Mesendoderm (in vitro differentiated cells): Measurements from ENCODE around the gene PMM1.

ENCODE experiments used
- DNase-seq: peaks from one replicate; pipeline ENCODE4 v3.0.0; 2013
- H2AK5ac ChIP-seq: 2 replicates; pipeline ENCODE4 v1.6.1; 2013; ENCODE audit warnings: low read length, inconsistent platforms
- H2BK120ac ChIP-seq: 2 replicates; pipeline ENCODE4 v1.6.1; 2013; ENCODE audit warnings: low read depth, mild to moderate bottlenecking, low read length, moderate library complexity, mixed read lengths
- H2BK15ac ChIP-seq: replicated peaks from 2 replicates; pipeline ENCODE4 v1.6.1; 2013; ENCODE audit warnings: low read depth, mild to moderate bottlenecking, moderate library complexity
- H2BK5ac ChIP-seq: 2 replicates; pipeline ENCODE4 v1.6.1; 2013; ENCODE audit warnings: low read length, inconsistent platforms
- H3K18ac ChIP-seq: 2 replicates; pipeline ENCODE4 v1.6.1; 2013; ENCODE audit warnings: mild to moderate bottlenecking, low read length, mixed read lengths
- H3K23ac ChIP-seq: one replicate; pipeline ENCODE4 v1.6.1; 2013; ENCODE audit warnings: low read length
- H3K27ac ChIP-seq: 2 replicates; pipeline ENCODE4 v1.5.1; 2013; ENCODE audit warnings: low read depth, mild to moderate bottlenecking, inconsistent platforms, low read length, moderate library complexity
- H3K27me3 ChIP-seq: 2 replicates; pipeline ENCODE4 v1.6.1; 2013; ENCODE audit warnings: low read length, control low read depth, mild to moderate bottlenecking, inconsistent platforms; ENCODE audit not compliant: insufficient read depth, poor library complexity
- H3K36me3 ChIP-seq: 2 replicates; pipeline ENCODE4 v1.6.1; 2013; ENCODE audit warnings: low read length, inconsistent platforms; ENCODE audit not compliant: control insufficient read depth, insufficient read depth
- H3K4ac ChIP-seq: one replicate; pipeline ENCODE4 v1.6.1; 2013; ENCODE audit warnings: low read depth, mild to moderate bottlenecking, low read length, moderate library complexity
- H3K4me1 ChIP-seq: 2 replicates; pipeline ENCODE4 v1.6.1; 2013; ENCODE audit warnings: low read depth, low read length, inconsistent platforms; ENCODE audit not compliant: control insufficient read depth
- H3K4me2 ChIP-seq: 2 replicates; pipeline ENCODE4 v1.6.1; 2013; ENCODE audit warnings: low read length
- H3K4me3 ChIP-seq: 2 replicates; pipeline ENCODE4 v1.5.1; 2013; ENCODE audit warnings: mild to moderate bottlenecking, low read length
- H3K56ac ChIP-seq: one replicate; pipeline ENCODE4 v1.6.1; 2013; ENCODE audit warnings: low read length
- H3K79me1 ChIP-seq: 2 replicates; pipeline ENCODE4 v1.6.1; 2013; ENCODE audit warnings: low read length, inconsistent platforms
- H3K79me2 ChIP-seq: 2 replicates; pipeline ENCODE4 v1.6.1; 2013; ENCODE audit warnings: mild to moderate bottlenecking, low read length; ENCODE audit not compliant: control insufficient read depth, insufficient read depth
- H3K9ac ChIP-seq: 2 replicates; pipeline ENCODE4 v1.6.1; 2013; ENCODE audit warnings: low read length, inconsistent platforms
- H4K5ac ChIP-seq: one replicate; pipeline ENCODE4 v1.6.1; 2013; ENCODE audit warnings: low read length
- H4K8ac ChIP-seq: one replicate; pipeline ENCODE4 v1.6.1; 2013; ENCODE audit warnings: low read depth, mild to moderate bottlenecking, control low read depth, low read length, moderate library complexity
- WGBS: extraction: QIAGEN DNeasy Blood & Tissue Kit; methylation state at CpG from one replicate; pipeline ENCODE4 v1.1.7; 2013; ENCODE audit warnings: low lambda C conversion rate, missing lambda C conversion rate; ENCODE audit not compliant: insufficient coverage; ENCODE audit errors: extremely low coverage; 5-methylcytosine and 5-hydroxymethylcytosine counted together

The PMM1 gene

GRCh38 chr22:41570221-41570620 lies 19.4 kb downstream of the PMM1 start:
- Histone ChIP-seq H2AK5ac (no peak overlapping the region), H3K79me1 (no peaks in the 10 kb centered on the region), H2BK5ac (no peak overlapping the region), H3K4ac (no peak overlapping the region), H3K79me2 (no peaks in the 10 kb centered on the region), H3K36me3 (no peaks in the 10 kb centered on the region), H4K5ac (no peak overlapping the region), H2BK120ac (no peak overlapping the region), H3K9ac (no peak overlapping the region), H3K4me2 (no peak overlapping the region), H3K27me3 (no peaks in the 10 kb centered on the region), H3K4me3 (no peak overlapping the region), H3K18ac (no peak overlapping the region), H3K4me1 (no peaks in the 10 kb centered on the region), H2BK15ac (no peak overlapping the region), H4K8ac (no peak overlapping the region), H3K56ac (no peak overlapping the region), H3K27ac (no peak overlapping the region), H3K23ac (no peak overlapping the region)
- DNase-seq, result no peak
- WGBS, result no CpG with 5 or more reads among the region's 3 CpGs

GRCh38 chr22:41568811-41569210 lies 20.8 kb downstream of the PMM1 start:
- Histone ChIP-seq H3K27ac (no peak overlapping the region), H3K4ac (no peak overlapping the region), H3K56ac (no peak overlapping the region), H3K4me3 (no peak overlapping the region), H2AK5ac (no peak overlapping the region), H2BK120ac (no peak overlapping the region), H3K79me1 (no peaks in the 10 kb centered on the region), H3K18ac (no peak overlapping the region), H3K4me1 (no peaks in the 10 kb centered on the region), H3K36me3 (no peaks in the 10 kb centered on the region), H4K8ac (no peak overlapping the region), H3K79me2 (no peaks in the 10 kb centered on the region), H2BK5ac (no peak overlapping the region), H4K5ac (no peak overlapping the region), H3K4me2 (no peak overlapping the region), H3K23ac (no peak overlapping the region), H3K9ac (no peak overlapping the region), H3K27me3 (no peaks in the 10 kb centered on the region), H2BK15ac (no peak overlapping the region)
- DNase-seq, result no peak
- no CpG with 5 or more reads among the region's 7 CpGs for WGBS

- no peak for DNase-seq
- no peaks in the 10 kb centered on the region for H3K36me3 ChIP-seq
- no peak overlapping the region for H2BK120ac ChIP-seq
- H3K4ac ChIP-seq, result no peak overlapping the region
- H2BK15ac ChIP-seq, result no peak overlapping the region
- H3K18ac ChIP-seq, result no peak overlapping the region
- no peak overlapping the region for H2AK5ac ChIP-seq
- H3K79me2 ChIP-seq, result no peaks in the 10 kb centered on the region
- no peak overlapping the region for H3K56ac ChIP-seq
- no peak overlapping the region for H4K8ac ChIP-seq
- H3K23ac ChIP-seq, result no peak overlapping the region
- H3K4me1 ChIP-seq, result no peaks in the 10 kb centered on the region
- H4K5ac ChIP-seq, result no peak overlapping the region
- no peak overlapping the region for H3K9ac ChIP-seq
- H3K4me3 ChIP-seq, result no peak overlapping the region
- H3K27ac ChIP-seq, result no peak overlapping the region
- H3K27me3 ChIP-seq, result no peaks in the 10 kb centered on the region
- no CpG with 5 or more reads among the region's 3 CpGs for WGBS
- no peak overlapping the region for H2BK5ac ChIP-seq
- no peak overlapping the region for H3K4me2 ChIP-seq
- no peaks in the 10 kb centered on the region for H3K79me1 ChIP-seq
Observed at GRCh38 chr22:41567512-41567768, 22.2 kb downstream of the PMM1 start.

- Histone ChIP-seq H2AK5ac (no peak overlapping the region), H3K27me3 (no peaks in the 10 kb centered on the region), H3K9ac (no peak overlapping the region), H4K8ac (no peak overlapping the region), H3K36me3 (no peaks in the 10 kb centered on the region), H3K23ac (no peak overlapping the region), H2BK15ac (no peak overlapping the region), H3K79me2 (no peaks in the 10 kb centered on the region), H2BK5ac (no peak overlapping the region), H3K79me1 (no peaks in the 10 kb centered on the region), H3K18ac (no peak overlapping the region), H3K4me3 (no peak overlapping the region), H3K4me2 (no peak overlapping the region), H3K4ac (no peak overlapping the region), H3K56ac (no peak overlapping the region), H2BK120ac (no peak overlapping the region), H3K4me1 (no peaks in the 10 kb centered on the region), H3K27ac (peak overlapping the region; percentile 27), H4K5ac (no peak overlapping the region)
- WGBS, result no CpG with 5 or more reads among the region's 8 CpGs
- peak; percentile 83 for DNase-seq
Observed at GRCh38 chr22:41565403-41566054, 24.1 kb downstream of the PMM1 start.

GRCh38 chr22:41564563-41564962 lies 25.1 kb downstream of the PMM1 start:
- Histone ChIP-seq H3K4me2 (no peak overlapping the region), H3K23ac (no peak overlapping the region), H3K4ac (no peak overlapping the region), H2AK5ac (no peak overlapping the region), H2BK15ac (no peak overlapping the region), H3K27ac (no peak overlapping the region), H2BK120ac (no peak overlapping the region), H4K8ac (no peak overlapping the region), H2BK5ac (no peak overlapping the region), H3K4me1 (no peaks in the 10 kb centered on the region), H3K56ac (no peak overlapping the region), H4K5ac (no peak overlapping the region), H3K27me3 (no peaks in the 10 kb centered on the region), H3K79me2 (no peaks in the 10 kb centered on the region), H3K36me3 (no peaks in the 10 kb centered on the region), H3K79me1 (no peaks in the 10 kb centered on the region), H3K4me3 (no peak overlapping the region), H3K9ac (no peak overlapping the region), H3K18ac (no peak overlapping the region)
- WGBS, result no CpG with 5 or more reads among the region's 8 CpGs
- no peak for DNase-seq

GRCh38 chr22:41563051-41563711 lies 26.5 kb downstream of the PMM1 start:
- Histone ChIP-seq H3K18ac (no peak overlapping the region), H4K5ac (no peak overlapping the region), H3K27me3 (no peaks in the 10 kb centered on the region), H3K56ac (peak overlapping the region; percentile 2), H3K4me3 (no peak overlapping the region), H2BK5ac (no peak overlapping the region), H3K36me3 (no peaks in the 10 kb centered on the region), H3K27ac (no peak overlapping the region), H2BK120ac (no peak overlapping the region), H3K4me2 (no peak overlapping the region), H4K8ac (no peak overlapping the region), H3K23ac (no peak overlapping the region), H3K79me2 (no peaks in the 10 kb centered on the region), H3K9ac (no peak overlapping the region), H2AK5ac (no peak overlapping the region), H3K4ac (no peak overlapping the region), H2BK15ac (no peak overlapping the region), H3K79me1 (no peaks in the 10 kb centered on the region), H3K4me1 (no peaks in the 10 kb centered on the region)
- peak; percentile 84 for DNase-seq
- no CpG with 5 or more reads among the region's 10 CpGs for WGBS
